Measurements from ENCODE around the gene OR6B1. TPM values are rescaled to one million over a fixed set of nuclear protein-coding genes. Genes with fewer than 3 reads are reported as not detected.

Gene OR6B1
- total and polyA plus RNA-seq, 2 of the 8 experiments (the other 6 are each of a cell fraction or from before 2014, with no cell fraction given), result not detected

GRCh38 chr7:144048648-144049047, 48.5 kb downstream of the OR6B1 start, which contains the start of gene OR2A5:
Gene OR2A5 (plus strand): TSS chr7:144048948. CDS start chr7:144050402, 1,454 bp downstream.
- Histone ChIP-seq H3K23me2 (ENCODE audit: low read depth, low read length) (no peaks in the 10 kb centered on the region; the same call in 1 of the 2 replicates), H2BK15ac (ENCODE audit: low read length) (no peak within 1 kb of the TSS), H2BK5ac (ENCODE audit: low read depth, low read length) (no peak within 1 kb of the TSS), H4K5ac (ENCODE audit: insufficient read length, low read depth, low read length) (no peak within 1 kb of the TSS), H4K8ac (ENCODE audit: extremely low read depth, insufficient read depth, low read length) (no peak within 1 kb of the TSS), H3K4me1 (replicated peaks in 1 of 4; ENCODE audit: control insufficient read depth in 3 of 4, insufficient read depth in 4 of 4, low read length in 3 of 4) (no peaks in the 10 kb centered on the region), H3K36me3 (ENCODE audit: control insufficient read depth in 2 of 4, insufficient read depth in 4 of 4, low read length in 3 of 4) (no peaks in the 10 kb centered on the region), H3K9ac (replicated peaks in 1 of 4; ENCODE audit: extremely low read depth in 1 of 4, low read depth in 3 of 4, low read length in 3 of 4) (no peak within 1 kb of the TSS), H2BK12ac (ENCODE audit: low read depth, low read length) (no peak within 1 kb of the TSS), H3K4me3 (ENCODE audit: extremely low read depth in 1 of 4, insufficient read depth in 2 of 4, low read depth in 3 of 4, low read length in 4 of 4) (no peak within 1 kb of the TSS), H2AK5ac (ENCODE audit: low read depth, low read length) (no peak within 1 kb of the TSS), H4K91ac (replicated peaks; ENCODE audit: insufficient read length, low read length) (no peak within 1 kb of the TSS), H3K79me2 (ENCODE audit: control insufficient read depth in 1 of 2, insufficient read depth in 2 of 2, low read length in 2 of 2) (no peaks in the 10 kb centered on the region), H3K9me3 (ENCODE audit: insufficient read depth in 2 of 2, low read depth in 1 of 2, low read length in 1 of 2) (no peaks in the 10 kb centered on the region), H3K14ac (ENCODE audit: insufficient read length) (no peak within 1 kb of the TSS), H3K23ac (ENCODE audit: insufficient read length) (no peak within 1 kb of the TSS), H3K27me3 (replicated peaks in 1 of 4; ENCODE audit: control insufficient read depth in 3 of 4, extremely low read depth in 1 of 4, insufficient read depth in 3 of 4, low read length in 3 of 4) (no peaks in the 10 kb centered on the region), H4K20me1 (replicated peaks in 1 of 2; ENCODE audit: control insufficient read depth in 1 of 2, insufficient read depth in 2 of 2, low read length in 2 of 2) (no peaks in the 10 kb centered on the region), H2AFZ (ENCODE audit: low read length) (no peak within 1 kb of the TSS), H2BK120ac (replicated peaks; ENCODE audit: low read depth, low read length) (no peak within 1 kb of the TSS), H3K4ac (replicated peaks; ENCODE audit: insufficient read length, low read depth, low read length) (no peak within 1 kb of the TSS), H3K56ac (replicated peaks; ENCODE audit: insufficient read length, low read depth, low read length) (no peak within 1 kb of the TSS), H3K4me2 (ENCODE audit: insufficient read depth in 1 of 2, low read depth in 2 of 2, low read length in 2 of 2) (no peak within 1 kb of the TSS), H3K18ac (ENCODE audit: extremely low read depth, low read length) (no peak within 1 kb of the TSS), H2BK20ac (ENCODE audit: low read length) (no peak within 1 kb of the TSS), H3K79me1 (ENCODE audit: low read depth, low read length) (no peaks in the 10 kb centered on the region), H3K27ac (ENCODE audit: low read depth, low read length) (no peak within 1 kb of the TSS)
- ChIA-PET CTCF (ENCODE audit: partially characterized antibody) (interaction anchor here (1.1 to 1.2 kb wide), 2 partner anchors 11 to 15 kb away, joined by 3 to 4 read pairs; no protein-coding TSS in a partner anchor), POLR2A (ENCODE audit: partially characterized antibody) (no interaction called here)
- DNase-seq (ENCODE audit: low read depth in 1 of 2, low spot score in 2 of 2) (no peak), FAIRE-seq (no peak)
- 73% methylated on average over 1 of the region's 1 CpG; no CpG with 5 or more reads in 1 of the 2 experiments for WGBS, 2 experiments (ENCODE audit: extremely low coverage in 1 of 2, insufficient coverage in 1 of 2, insufficient read length in 1 of 2, insufficient replicate concordance in 2 of 2, low coverage in 1 of 2, low lambda C conversion rate in 2 of 2, missing lambda C conversion rate in 1 of 2)
- TF ChIP-seq RFX5 (IDR thresholded peaks at IDR 0.05; ENCODE audit: borderline replicate concordance, low read depth, low read length), result no peak
- TF ChIP-seq BRCA1 (IDR thresholded peaks at IDR 0.05; ENCODE audit: low read depth, low read length), result no peak

All from H1 (cell line).